Keratinocyte (primary cell): ENCODE data around the gene BRIP1. TPM values are rescaled to one million over a fixed set of nuclear protein-coding genes. Genes with fewer than 3 reads are reported as not detected.

Experiments used
- DNase-seq: peaks from one replicate; pipeline ENCODE4 v3.0.0-alpha.2; 2011; ENCODE audit warnings: low read depth, missing footprints, low spot score
- FAIRE-seq: peaks from 2 replicates; lab custom pipeline; 2011; peaks lifted over from hg19 to GRCh38; lab: Jason Lieb, UNC
- H2AFZ ChIP-seq: 2 replicates; pipeline ENCODE4 v1.6.0; 2012; ENCODE audit warnings: low read length, control low read depth, inconsistent platforms; ENCODE audit not compliant: control insufficient read depth
- H3K27ac ChIP-seq: 2 replicates; pipeline ENCODE4 v1.5.1; 2011; ENCODE audit warnings: low read length; ENCODE audit not compliant: control insufficient read depth, insufficient read depth
- H3K27me3 ChIP-seq: 3 replicates; pipeline ENCODE4 v1.6.0; 2011; ENCODE audit warnings: low read length; ENCODE audit not compliant: control insufficient read depth, insufficient read depth; ENCODE audit errors: extremely low read depth
- H3K36me3 ChIP-seq, 2 experiments: 2 replicates in 1 of 2; 3 replicates in 1 of 2; pipeline ENCODE4 v1.5.1; 2011; ENCODE audit warnings: low read length in 2 of 2, mild to moderate bottlenecking in 1 of 2; ENCODE audit not compliant: control insufficient read depth in 2 of 2, insufficient read depth in 2 of 2; ENCODE audit errors: extremely low read depth in 1 of 2
- H3K4me1 ChIP-seq: 3 replicates; pipeline ENCODE4 v1.5.1; 2011; ENCODE audit warnings: low read length; ENCODE audit not compliant: control insufficient read depth, insufficient read depth; ENCODE audit errors: extremely low read depth
- H3K4me2 ChIP-seq: 3 replicates; pipeline ENCODE4 v1.6.0; 2011; ENCODE audit warnings: low read depth, low read length; ENCODE audit not compliant: control insufficient read depth, insufficient read depth; ENCODE audit errors: extremely low read depth
- H3K4me3 ChIP-seq, 3 experiments: fragments of 200-600 bp in 1 of 3; sonication (generic) in 1 of 3; 2 replicates in 2 of 3; 3 replicates in 1 of 3; pipeline ENCODE4 v1.5.1; 2011 to 2016; ENCODE audit warnings: low read length in 3 of 3, mild to moderate bottlenecking in 3 of 3, control low read depth in 2 of 3, inconsistent platforms in 1 of 3, low read depth in 1 of 3, mixed read lengths in 1 of 3, mixed run types in 1 of 3, moderate library complexity in 1 of 3; ENCODE audit not compliant: control insufficient read depth in 2 of 3, insufficient read depth in 2 of 3; ENCODE audit errors: extremely low read depth in 1 of 3
- H3K79me2 ChIP-seq: 2 replicates; pipeline ENCODE4 v1.6.0; 2012; ENCODE audit warnings: low read length; ENCODE audit not compliant: control insufficient read depth, insufficient read depth
- H3K9ac ChIP-seq: 3 replicates; pipeline ENCODE4 v1.6.0; 2011; ENCODE audit warnings: low read length; ENCODE audit not compliant: control insufficient read depth, insufficient read depth; ENCODE audit errors: extremely low read depth
- H3K9me1 ChIP-seq: 3 replicates; pipeline ENCODE4 v1.6.0; 2011; ENCODE audit warnings: low read length; ENCODE audit not compliant: control insufficient read depth, insufficient read depth; ENCODE audit errors: extremely low read depth
- H3K9me3 ChIP-seq: 2 replicates; pipeline ENCODE4 v1.5.1; 2012; ENCODE audit warnings: low read depth, low read length; ENCODE audit not compliant: control insufficient read depth
- H4K20me1 ChIP-seq: 3 replicates; pipeline ENCODE4 v1.6.0; 2011; ENCODE audit warnings: low read length; ENCODE audit not compliant: control insufficient read depth, insufficient read depth; ENCODE audit errors: extremely low read depth
- CTCF ChIP-seq, 3 experiments: IDR thresholded peaks in 1 of 3; conservative IDR thresholded peaks in 1 of 3; optimal IDR thresholded peaks in 1 of 3; 2 replicates in 2 of 3; 3 replicates in 1 of 3; pipeline versions ENCODE3 to v1.5.1; 2011; ENCODE audit warnings: low read length in 3 of 3, mild to moderate bottlenecking in 3 of 3, moderate library complexity in 2 of 3, control low read depth in 1 of 3, inconsistent platforms in 1 of 3; ENCODE audit not compliant: insufficient read depth in 2 of 3; ENCODE audit errors: extremely low read depth in 1 of 3
- EZH2 ChIP-seq: IDR thresholded peaks from one replicate; pipeline ENCODE4 v1.6.1; 2012; ENCODE audit warnings: inconsistent platforms, mild to moderate bottlenecking, low read length, moderate library complexity
- dilution Hi-C: fragments of 300-500 bp; cut with MboI; formaldehyde crosslinking; loops from one replicate; pipeline ENCODE4 v1.7.0; 2020; ENCODE audit warnings: low sequenced_read_pairs; ENCODE audit not compliant: extremely low pct_ligation_motif_present
- polyA plus RNA-seq, 5 experiments: library from polyadenylated mRNA; depleted of rRNA in 3 of 5; stranded (reverse) in 3 of 5; stranded (forward) in 1 of 5; unstranded in 1 of 5; fragments of >200 nt; gene quantifications; 1 replicate in 1 of 5; 2 replicates in 3 of 5; 3 replicates in 1 of 5; pipeline versions ENCODE4 v1.2.1 to v1.2.3, GENCODE V29; 2011 to 2012; ENCODE audit warnings: missing spikeins in 2 of 5, low read depth in 1 of 5, low replicate concordance in 1 of 5

The BRIP1 gene
- polyA plus RNA-seq, 1 donor (not counting 4 experiments of a cell fraction or from before 2014, with no cell fraction given), result 4.0 TPM

GRCh38 chr17:61770752-61771533, 92.4 kb downstream of the BRIP1 start:
- Histone ChIP-seq H3K9ac (no peak overlapping the region), H3K36me3 (no peaks in the 10 kb centered on the region), H3K27me3 (no peaks in the 10 kb centered on the region), H3K9me3 (no peaks in the 10 kb centered on the region), H2AFZ (no peak overlapping the region), H3K27ac (no peak overlapping the region), H3K9me1 (no peaks in the 10 kb centered on the region), H3K4me2 (no peak overlapping the region), H3K4me1 (peaks cover 10% of the 10 kb centered on the region), H3K4me3 (no peak overlapping the region), H3K79me2 (no peaks in the 10 kb centered on the region), H4K20me1 (no peaks in the 10 kb centered on the region)
- dilution Hi-C loops, result no loop called here
- TF ChIP-seq EZH2 (no peak), CTCF (optimal IDR thresholded peaks at IDR 0.05 in 1 of 3, IDR thresholded peaks at IDR 0.05 in 1 of 3, conservative IDR thresholded peaks at IDR 0.05 in 1 of 3; ENCODE audit: extremely low read depth in 1 of 3, insufficient read depth in 2 of 3, low read length in 3 of 3) (no peak)
- no peak for FAIRE-seq
- no peak for DNase-seq

- dilution Hi-C loops, result no loop called here
- H3K27ac ChIP-seq, result no peak overlapping the region
- no peaks in the 10 kb centered on the region for H3K9me3 ChIP-seq
- no peak overlapping the region for H3K4me2 ChIP-seq
- H3K79me2 ChIP-seq, result no peaks in the 10 kb centered on the region
- H2AFZ ChIP-seq, result no peak overlapping the region
- DNase-seq (no peak), FAIRE-seq (no peak)
- no peaks in the 10 kb centered on the region for H3K27me3 ChIP-seq
- TF ChIP-seq CTCF (optimal IDR thresholded peaks at IDR 0.05 in 1 of 3, IDR thresholded peaks at IDR 0.05 in 1 of 3, conservative IDR thresholded peaks at IDR 0.05 in 1 of 3; ENCODE audit: extremely low read depth in 1 of 3, insufficient read depth in 2 of 3, low read length in 3 of 3), result no peak
- TF ChIP-seq EZH2, result no peak
- no peak overlapping the region for H3K9ac ChIP-seq
- no peaks in the 10 kb centered on the region for H4K20me1 ChIP-seq
- H3K4me3 ChIP-seq, result no peak overlapping the region
- H3K4me1 ChIP-seq, result peaks cover 10% of the 10 kb centered on the region
- H3K9me1 ChIP-seq, result no peaks in the 10 kb centered on the region
- no peaks in the 10 kb centered on the region for H3K36me3 ChIP-seq
Observed at GRCh38 chr17:61770043-61770442, 93.3 kb downstream of the BRIP1 start.
